ENCODE measurements around the gene OR4L1.

DNA sequence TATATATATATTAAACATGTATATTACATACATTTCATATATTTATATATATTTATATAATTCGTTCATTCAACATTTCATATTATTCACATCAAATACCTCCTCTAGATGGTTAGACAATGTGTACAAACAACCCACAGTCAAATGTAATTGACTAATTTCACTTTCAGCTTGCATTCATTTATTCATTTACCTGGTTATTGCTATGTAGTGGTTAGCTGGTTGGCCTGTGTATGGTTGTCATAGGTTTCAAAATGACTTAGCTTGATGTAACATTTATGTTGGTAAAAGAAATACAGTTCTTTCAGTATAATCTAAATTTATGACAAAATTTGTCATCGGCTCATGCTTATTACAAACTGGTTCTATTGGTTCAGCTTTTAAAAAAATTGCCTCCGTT, 24.4 kb upstream of the OR4L1 start:
- TF ChIP-seq POLR2A (IDR thresholded peaks at IDR 0.05) = no peak
- TF ChIP-seq CTCF (IDR thresholded peaks at IDR 0.05) = no peak

Data from vagina (tissue), 2 donors.